Mucosa of stomach (tissue), 1 donor: ENCODE measurements around the gene GOLGA2.
"Not testable (repeated sequence)": the region's sequence is repeated elsewhere in the genome, so short reads cannot be mapped to it uniquely, and the experiment has no call there.

Experiments
- H3K27me3 ChIP-seq: one replicate; pipeline ENCODE4 v1.7.0; 2013; ENCODE audit warnings: mild to moderate bottlenecking, low read length; ENCODE audit not compliant: control insufficient read depth, insufficient read depth
- H3K36me3 ChIP-seq: one replicate; pipeline ENCODE4 v1.7.0; 2013; ENCODE audit warnings: low read length; ENCODE audit not compliant: control insufficient read depth, insufficient read depth
- H3K4me1 ChIP-seq: one replicate; pipeline ENCODE4 v1.7.0; 2013; ENCODE audit warnings: mild to moderate bottlenecking, low read length; ENCODE audit not compliant: control insufficient read depth, insufficient read depth
- H3K4me3 ChIP-seq: one replicate; pipeline ENCODE4 v1.7.0; 2013; ENCODE audit warnings: low read length
- H3K9ac ChIP-seq: one replicate; pipeline ENCODE4 v1.7.0; 2013; ENCODE audit warnings: mild to moderate bottlenecking, low read length, moderate library complexity
- H3K9me3 ChIP-seq: one replicate; pipeline ENCODE4 v1.7.0; 2013; ENCODE audit warnings: mild to moderate bottlenecking, low read length, moderate library complexity; ENCODE audit not compliant: control insufficient read depth
- donor health status: Pancreatic carcinoma.

The GOLGA2 gene

GRCh38 chr9:128243215-128244018 is 32.4 kb downstream of the GOLGA2 start:
- Histone ChIP-seq H3K27me3 (peaks cover 5% of the 10 kb centered on the region), H3K4me1 (peaks cover 6% of the 10 kb centered on the region), H3K9ac (no peak overlapping the region), H3K9me3 (no peaks in the 10 kb centered on the region), H3K36me3 (no peaks in the 10 kb centered on the region), H3K4me3 (no peak overlapping the region)

DNA sequence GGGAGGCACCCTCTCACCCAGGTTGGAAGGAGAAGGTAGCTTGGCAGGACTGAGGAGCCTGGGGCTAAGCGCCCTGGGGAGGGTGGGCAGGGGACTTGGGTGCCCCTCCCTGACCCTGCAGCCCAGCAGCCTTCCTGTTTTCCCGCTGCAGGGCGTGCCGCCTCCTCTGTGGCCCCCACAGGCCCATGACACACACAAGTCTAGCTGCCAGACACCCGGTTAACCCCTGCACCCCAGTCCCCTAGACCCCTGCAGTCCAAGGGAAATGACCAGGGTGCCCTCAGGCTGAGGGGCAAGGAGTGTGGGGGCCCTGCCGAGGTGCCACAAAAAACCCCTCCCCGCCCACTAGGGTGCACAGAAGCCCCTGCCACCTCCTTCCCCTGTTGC is 33.0 kb downstream of the GOLGA2 start:
- peaks cover 6% of the 10 kb centered on the region for H3K4me1 ChIP-seq
- no peaks in the 10 kb centered on the region for H3K9me3 ChIP-seq
- H3K9ac ChIP-seq = no peak overlapping the region
- H3K4me3 ChIP-seq = no peak overlapping the region
- H3K27me3 ChIP-seq = peaks cover 5% of the 10 kb centered on the region
- no peaks in the 10 kb centered on the region for H3K36me3 ChIP-seq

DNA sequence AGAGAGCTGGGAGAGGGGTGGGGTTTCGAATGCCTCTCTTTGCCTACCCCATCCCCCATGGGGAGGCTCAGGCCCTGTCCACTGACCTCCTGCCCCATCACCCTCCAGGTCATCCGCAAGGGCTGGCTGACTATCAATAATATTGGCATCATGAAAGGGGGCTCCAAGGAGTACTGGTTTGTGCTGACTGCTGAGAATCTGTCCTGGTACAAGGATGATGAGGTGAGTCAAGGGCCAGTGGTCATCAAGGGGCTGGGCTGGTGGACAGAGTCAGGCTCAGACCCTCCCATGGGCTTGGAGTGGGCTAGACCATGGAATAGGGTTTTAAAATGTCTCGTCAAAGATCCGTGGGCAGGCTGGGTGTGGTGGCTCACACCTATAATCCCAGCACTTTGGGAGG is 33.7 kb downstream of the GOLGA2 start:
- no peak overlapping the region for H3K4me3 ChIP-seq
- no peak overlapping the region for H3K9ac ChIP-seq
- H3K9me3 ChIP-seq = no peaks in the 10 kb centered on the region
- peaks cover 6% of the 10 kb centered on the region for H3K4me1 ChIP-seq
- H3K36me3 ChIP-seq = no peaks in the 10 kb centered on the region
- H3K27me3 ChIP-seq = peaks cover 1% of the 10 kb centered on the region

GRCh38 chr9:128233817-128234406 is 41.9 kb downstream of the GOLGA2 start:
- Histone ChIP-seq H3K27me3 (no peaks in the 10 kb centered on the region), H3K4me1 (no peaks in the 10 kb centered on the region), H3K4me3 (no peak overlapping the region), H3K9me3 (no peaks in the 10 kb centered on the region), H3K9ac (no peak overlapping the region), H3K36me3 (no peaks in the 10 kb centered on the region)

DNA sequence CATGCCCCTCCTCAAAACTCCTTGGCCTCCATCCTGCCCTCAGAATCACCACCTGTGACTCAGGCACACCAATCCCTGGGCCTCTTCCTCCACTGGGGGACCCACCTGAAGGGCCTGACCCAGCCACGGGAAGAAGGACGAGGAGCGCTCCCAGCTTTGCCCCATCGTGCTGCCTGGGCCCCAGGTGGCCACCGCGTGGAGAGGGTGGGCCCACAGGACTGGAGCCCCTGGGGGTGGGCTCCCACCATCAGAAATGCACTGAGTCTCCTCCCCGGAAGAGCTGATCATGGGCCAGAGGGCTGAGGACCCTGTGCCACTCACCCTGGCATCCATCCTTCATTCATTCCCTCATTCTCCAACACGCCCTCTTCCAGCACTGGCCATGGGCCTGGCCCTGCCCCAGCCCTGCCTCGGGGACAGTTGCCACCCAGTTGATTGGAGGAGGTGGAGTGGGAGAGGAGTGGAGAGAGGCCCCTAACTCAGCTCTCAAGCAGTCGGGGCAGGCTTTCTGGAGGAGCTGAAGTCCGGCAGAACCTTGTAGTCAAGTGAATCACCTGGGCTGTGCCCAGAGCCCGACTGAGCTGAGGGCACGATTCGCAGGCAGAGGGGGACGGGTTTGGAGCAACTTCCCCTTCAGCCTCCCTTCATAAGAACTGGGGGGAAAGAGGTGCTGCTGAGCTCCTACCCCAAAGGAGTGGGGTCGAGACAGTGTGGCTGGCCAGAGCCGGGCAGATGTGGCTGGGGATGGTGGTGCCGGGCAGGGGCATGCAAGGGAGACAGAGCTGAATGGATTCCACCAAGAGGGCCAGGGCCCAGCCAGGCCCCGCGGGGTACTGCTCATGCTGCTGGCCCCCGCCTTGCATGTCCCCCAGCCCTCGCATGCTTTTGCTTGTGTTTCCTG is 43.0 kb downstream of the GOLGA2 start:
- no peaks in the 10 kb centered on the region for H3K9me3 ChIP-seq
- no peaks in the 10 kb centered on the region for H3K36me3 ChIP-seq
- no peaks in the 10 kb centered on the region for H3K4me1 ChIP-seq
- no peak overlapping the region for H3K9ac ChIP-seq
- H3K4me3 ChIP-seq = no peak overlapping the region
- H3K27me3 ChIP-seq = no peaks in the 10 kb centered on the region

- Histone ChIP-seq H3K4me1 (no peaks in the 10 kb centered on the region), H3K36me3 (no peaks in the 10 kb centered on the region)
Observed at GRCh38 chr9:128231638-128232527, 43.9 kb downstream of the GOLGA2 start.

DNA sequence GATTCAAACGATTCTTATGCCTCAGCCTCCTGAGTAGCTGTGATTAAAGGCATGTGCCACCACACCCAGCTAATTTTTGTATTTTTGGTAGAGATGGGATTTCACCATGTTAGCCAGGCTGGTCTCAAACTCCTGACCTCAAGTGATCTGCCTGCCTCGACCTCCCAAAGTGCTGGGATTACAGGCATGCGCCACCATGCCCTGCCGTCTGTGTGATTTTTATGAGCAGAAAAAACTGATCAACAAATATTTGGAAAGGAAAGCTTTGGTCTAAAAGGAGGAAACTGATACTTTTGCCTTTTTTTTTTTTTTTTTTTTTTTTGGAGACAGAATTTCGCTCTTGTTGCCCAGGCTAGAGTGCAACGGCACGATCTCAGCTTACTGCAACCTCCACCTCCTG is 44.9 kb downstream of the GOLGA2 start:
- H3K36me3 ChIP-seq, H3K9me3 ChIP-seq, H3K4me1 ChIP-seq, H3K27me3 ChIP-seq, H3K9ac ChIP-seq, H3K4me3 ChIP-seq: not testable (repeated sequence)

More at GRCh38 chr9:128231638-128232527, 43.9 kb downstream of the GOLGA2 start:
- H3K27me3 ChIP-seq = no peaks in the 10 kb centered on the region
- no peak overlapping the region for H3K4me3 ChIP-seq
- no peak overlapping the region for H3K9ac ChIP-seq
- no peaks in the 10 kb centered on the region for H3K9me3 ChIP-seq

GRCh38 chr9:128226412-128226801 is 49.4 kb downstream of the GOLGA2 start:
- Histone ChIP-seq H3K4me1 (no peaks in the 10 kb centered on the region), H3K36me3 (no peaks in the 10 kb centered on the region), H3K27me3 (peaks cover 6% of the 10 kb centered on the region), H3K4me3 (no peak overlapping the region), H3K9ac (no peak overlapping the region), H3K9me3 (no peaks in the 10 kb centered on the region)

DNA sequence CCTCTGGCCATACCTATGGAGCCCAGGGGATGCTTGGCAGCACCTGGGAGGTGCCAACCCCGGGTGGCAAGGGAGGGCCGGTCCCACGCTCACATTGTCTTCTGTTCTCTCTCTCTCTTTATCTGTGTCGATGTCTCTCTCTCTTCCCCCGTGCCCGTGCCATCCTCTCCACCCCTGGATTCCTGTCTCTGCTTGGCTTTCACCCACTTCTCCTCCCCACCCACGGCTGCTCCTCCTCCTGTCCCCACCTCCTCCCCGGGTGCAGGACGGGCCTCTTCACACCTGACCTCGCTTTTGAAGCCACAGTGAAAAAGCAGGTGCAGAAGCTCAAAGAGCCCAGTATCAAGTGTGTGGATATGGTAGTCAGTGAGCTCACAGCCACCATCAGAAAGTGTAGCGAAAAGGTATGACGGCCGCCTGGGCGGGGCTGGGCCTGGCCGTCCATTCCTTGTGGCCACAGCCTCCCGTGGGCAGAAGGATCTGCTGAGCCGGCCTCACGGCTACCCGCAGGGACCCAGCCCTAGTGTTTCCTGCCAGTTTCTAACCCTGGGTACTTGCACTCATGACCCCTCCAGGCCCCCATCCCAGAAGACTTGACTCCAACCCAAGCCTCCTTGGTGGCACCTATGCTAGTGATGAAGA is 49.9 kb downstream of the GOLGA2 start:
- Histone ChIP-seq H3K9ac (no peak overlapping the region), H3K36me3 (no peaks in the 10 kb centered on the region), H3K4me3 (no peak overlapping the region), H3K9me3 (no peaks in the 10 kb centered on the region), H3K27me3 (peaks cover 6% of the 10 kb centered on the region), H3K4me1 (no peaks in the 10 kb centered on the region)

GRCh38 chr9:128224877-128225276 is 50.9 kb downstream of the GOLGA2 start:
- H3K9ac ChIP-seq = no peak overlapping the region
- no peaks in the 10 kb centered on the region for H3K9me3 ChIP-seq
- no peaks in the 10 kb centered on the region for H3K4me1 ChIP-seq
- no peaks in the 10 kb centered on the region for H3K36me3 ChIP-seq
- no peak overlapping the region for H3K4me3 ChIP-seq
- peaks cover 6% of the 10 kb centered on the region for H3K27me3 ChIP-seq
